ENCODE data around the gene CFAP61.

DNA sequence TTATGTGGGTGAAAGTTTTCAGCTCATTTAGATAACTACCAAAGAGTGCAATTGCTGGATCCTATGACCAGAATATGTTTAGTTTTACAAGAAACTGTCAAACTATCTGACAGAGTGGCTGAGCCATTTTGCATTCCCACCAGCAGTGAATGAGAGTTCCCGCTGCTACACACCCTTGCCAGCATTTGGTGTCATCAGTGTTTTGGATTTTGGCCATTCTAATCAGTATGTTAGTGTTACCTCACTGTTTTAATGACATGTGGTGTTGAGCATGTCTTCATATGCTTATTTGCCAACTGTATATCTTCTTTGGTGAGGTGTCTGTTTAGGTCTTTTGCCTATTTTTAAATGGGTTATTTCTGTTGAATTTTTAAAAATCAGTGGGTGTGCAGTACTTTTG is 120.9 kb downstream of the CFAP61 start:
- TF ChIP-seq, protein P1, sequence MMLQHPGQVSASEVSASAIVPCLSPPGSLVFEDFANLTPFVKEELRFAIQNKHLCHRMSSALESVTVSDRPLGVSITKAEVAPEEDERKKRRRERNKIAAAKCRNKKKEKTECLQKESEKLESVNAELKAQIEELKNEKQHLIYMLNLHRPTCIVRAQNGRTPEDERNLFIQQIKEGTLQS (IDR thresholded peaks at IDR 0.05), result no peak
- TF ChIP-seq, protein P1 (CRISPR knock-in tag; conservative IDR thresholded peaks at IDR 0.05), result no peak
- TF ChIP-seq MAFK (IDR thresholded peaks at IDR 0.05; ENCODE audit: low read length), result no peak
- no peak for TF ChIP-seq PCBP2 (IDR thresholded peaks at IDR 0.05; ENCODE audit: low read depth, low read length, poor library complexity, severe bottlenecking)
- no peak for TF ChIP-seq TCF7L2 (IDR thresholded peaks at IDR 0.05; ENCODE audit: low read depth, low read length)
- TF ChIP-seq, protein P2, sequence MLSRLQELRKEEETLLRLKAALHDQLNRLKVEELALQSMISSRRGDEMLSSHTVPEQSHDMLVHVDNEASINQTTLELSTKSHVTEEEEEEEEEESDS (CRISPR knock-in tag; IDR thresholded peaks at IDR 0.05), result no peak
- no peak for TF ChIP-seq EZH2 (IDR thresholded peaks at IDR 0.05; ENCODE audit: borderline replicate concordance, low read depth, low read length)
- no peak for TF ChIP-seq KDM1A (IDR thresholded peaks at IDR 0.05)
- TF ChIP-seq, protein P3, sequence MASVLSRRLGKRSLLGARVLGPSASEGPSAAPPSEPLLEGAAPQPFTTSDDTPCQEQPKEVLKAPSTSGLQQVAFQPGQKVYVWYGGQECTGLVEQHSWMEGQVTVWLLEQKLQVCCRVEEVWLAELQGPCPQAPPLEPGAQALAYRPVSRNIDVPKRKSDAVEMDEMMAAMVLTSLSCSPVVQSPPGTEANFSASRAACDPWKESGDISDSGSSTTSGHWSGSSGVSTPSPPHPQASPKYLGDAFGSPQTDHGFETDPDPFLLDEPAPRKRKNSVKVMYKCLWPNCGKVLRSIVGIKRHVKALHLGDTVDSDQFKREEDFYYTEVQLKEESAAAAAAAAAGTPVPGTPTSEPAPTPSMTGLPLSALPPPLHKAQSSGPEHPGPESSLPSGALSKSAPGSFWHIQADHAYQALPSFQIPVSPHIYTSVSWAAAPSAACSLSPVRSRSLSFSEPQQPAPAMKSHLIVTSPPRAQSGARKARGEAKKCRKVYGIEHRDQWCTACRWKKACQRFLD (CRISPR knock-in tag; IDR thresholded peaks at IDR 0.05), result no peak
- TF ChIP-seq, protein P4, sequence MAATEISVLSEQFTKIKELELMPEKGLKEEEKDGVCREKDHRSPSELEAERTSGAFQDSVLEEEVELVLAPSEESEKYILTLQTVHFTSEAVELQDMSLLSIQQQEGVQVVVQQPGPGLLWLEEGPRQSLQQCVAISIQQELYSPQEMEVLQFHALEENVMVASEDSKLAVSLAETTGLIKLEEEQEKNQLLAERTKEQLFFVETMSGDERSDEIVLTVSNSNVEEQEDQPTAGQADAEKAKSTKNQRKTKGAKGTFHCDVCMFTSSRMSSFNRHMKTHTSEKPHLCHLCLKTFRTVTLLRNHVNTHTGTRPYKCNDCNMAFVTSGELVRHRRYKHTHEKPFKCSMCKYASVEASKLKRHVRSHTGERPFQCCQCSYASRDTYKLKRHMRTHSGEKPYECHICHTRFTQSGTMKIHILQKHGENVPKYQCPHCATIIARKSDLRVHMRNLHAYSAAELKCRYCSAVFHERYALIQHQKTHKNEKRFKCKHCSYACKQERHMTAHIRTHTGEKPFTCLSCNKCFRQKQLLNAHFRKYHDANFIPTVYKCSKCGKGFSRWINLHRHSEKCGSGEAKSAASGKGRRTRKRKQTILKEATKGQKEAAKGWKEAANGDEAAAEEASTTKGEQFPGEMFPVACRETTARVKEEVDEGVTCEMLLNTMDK (IDR thresholded peaks at IDR 0.05; ENCODE audit: borderline replicate concordance, insufficient read depth, low read depth, low read length, poor library complexity, severe bottlenecking), result no peak
- TF ChIP-seq, protein P5, sequence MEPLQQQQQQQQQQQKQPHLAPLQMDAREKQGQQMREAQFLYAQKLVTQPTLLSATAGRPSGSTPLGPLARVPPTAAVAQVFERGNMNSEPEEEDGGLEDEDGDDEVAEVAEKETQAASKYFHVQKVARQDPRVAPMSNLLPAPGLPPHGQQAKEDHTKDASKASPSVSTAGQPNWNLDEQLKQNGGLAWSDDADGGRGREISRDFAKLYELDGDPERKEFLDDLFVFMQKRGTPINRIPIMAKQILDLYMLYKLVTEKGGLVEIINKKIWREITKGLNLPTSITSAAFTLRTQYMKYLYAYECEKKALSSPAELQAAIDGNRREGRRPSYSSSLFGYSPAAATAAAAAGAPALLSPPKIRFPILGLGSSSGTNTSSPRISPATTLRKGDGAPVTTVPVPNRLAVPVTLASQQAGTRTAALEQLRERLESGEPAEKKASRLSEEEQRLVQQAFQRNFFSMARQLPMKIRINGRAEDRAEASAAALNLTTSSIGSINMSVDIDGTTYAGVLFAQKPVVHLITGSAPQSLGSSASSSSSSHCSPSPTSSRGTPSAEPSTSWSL (CRISPR knock-in tag; IDR thresholded peaks at IDR 0.05; ENCODE audit: borderline replicate concordance), result no peak
- TF ChIP-seq, protein P6, sequence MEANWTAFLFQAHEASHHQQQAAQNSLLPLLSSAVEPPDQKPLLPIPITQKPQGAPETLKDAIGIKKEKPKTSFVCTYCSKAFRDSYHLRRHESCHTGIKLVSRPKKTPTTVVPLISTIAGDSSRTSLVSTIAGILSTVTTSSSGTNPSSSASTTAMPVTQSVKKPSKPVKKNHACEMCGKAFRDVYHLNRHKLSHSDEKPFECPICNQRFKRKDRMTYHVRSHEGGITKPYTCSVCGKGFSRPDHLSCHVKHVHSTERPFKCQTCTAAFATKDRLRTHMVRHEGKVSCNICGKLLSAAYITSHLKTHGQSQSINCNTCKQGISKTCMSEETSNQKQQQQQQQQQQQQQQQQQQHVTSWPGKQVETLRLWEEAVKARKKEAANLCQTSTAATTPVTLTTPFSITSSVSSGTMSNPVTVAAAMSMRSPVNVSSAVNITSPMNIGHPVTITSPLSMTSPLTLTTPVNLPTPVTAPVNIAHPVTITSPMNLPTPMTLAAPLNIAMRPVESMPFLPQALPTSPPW (CRISPR knock-in tag; IDR thresholded peaks at IDR 0.05), result no peak
- TF ChIP-seq, protein P7, sequence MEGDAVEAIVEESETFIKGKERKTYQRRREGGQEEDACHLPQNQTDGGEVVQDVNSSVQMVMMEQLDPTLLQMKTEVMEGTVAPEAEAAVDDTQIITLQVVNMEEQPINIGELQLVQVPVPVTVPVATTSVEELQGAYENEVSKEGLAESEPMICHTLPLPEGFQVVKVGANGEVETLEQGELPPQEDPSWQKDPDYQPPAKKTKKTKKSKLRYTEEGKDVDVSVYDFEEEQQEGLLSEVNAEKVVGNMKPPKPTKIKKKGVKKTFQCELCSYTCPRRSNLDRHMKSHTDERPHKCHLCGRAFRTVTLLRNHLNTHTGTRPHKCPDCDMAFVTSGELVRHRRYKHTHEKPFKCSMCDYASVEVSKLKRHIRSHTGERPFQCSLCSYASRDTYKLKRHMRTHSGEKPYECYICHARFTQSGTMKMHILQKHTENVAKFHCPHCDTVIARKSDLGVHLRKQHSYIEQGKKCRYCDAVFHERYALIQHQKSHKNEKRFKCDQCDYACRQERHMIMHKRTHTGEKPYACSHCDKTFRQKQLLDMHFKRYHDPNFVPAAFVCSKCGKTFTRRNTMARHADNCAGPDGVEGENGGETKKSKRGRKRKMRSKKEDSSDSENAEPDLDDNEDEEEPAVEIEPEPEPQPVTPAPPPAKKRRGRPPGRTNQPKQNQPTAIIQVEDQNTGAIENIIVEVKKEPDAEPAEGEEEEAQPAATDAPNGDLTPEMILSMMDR (IDR thresholded peaks at IDR 0.05 in 2 of 3, conservative IDR thresholded peaks at IDR 0.05 in 1 of 3; ENCODE audit: insufficient read depth in 2 of 3, low read depth in 1 of 3, low read length in 3 of 3), result no peak
